GM12801 (cell line): ENCODE results near the gene TRIM44.

Source experiments
- CTCF ChIP-seq: IDR thresholded peaks from one replicate; pipeline ENCODE4 v1.5.1; 2011; ENCODE audit warnings: control low read depth; ENCODE audit not compliant: insufficient read length; ENCODE audit errors: extremely low read depth

TRIM44 gene

GRCh38 chr11:35635933-35636332, 26.6 kb upstream of the TRIM44 start:
- TF ChIP-seq CTCF, result no peak

- no peak for TF ChIP-seq CTCF
Observed at GRCh38 chr11:35639591-35640179, 22.9 kb upstream of the TRIM44 start.

DNA sequence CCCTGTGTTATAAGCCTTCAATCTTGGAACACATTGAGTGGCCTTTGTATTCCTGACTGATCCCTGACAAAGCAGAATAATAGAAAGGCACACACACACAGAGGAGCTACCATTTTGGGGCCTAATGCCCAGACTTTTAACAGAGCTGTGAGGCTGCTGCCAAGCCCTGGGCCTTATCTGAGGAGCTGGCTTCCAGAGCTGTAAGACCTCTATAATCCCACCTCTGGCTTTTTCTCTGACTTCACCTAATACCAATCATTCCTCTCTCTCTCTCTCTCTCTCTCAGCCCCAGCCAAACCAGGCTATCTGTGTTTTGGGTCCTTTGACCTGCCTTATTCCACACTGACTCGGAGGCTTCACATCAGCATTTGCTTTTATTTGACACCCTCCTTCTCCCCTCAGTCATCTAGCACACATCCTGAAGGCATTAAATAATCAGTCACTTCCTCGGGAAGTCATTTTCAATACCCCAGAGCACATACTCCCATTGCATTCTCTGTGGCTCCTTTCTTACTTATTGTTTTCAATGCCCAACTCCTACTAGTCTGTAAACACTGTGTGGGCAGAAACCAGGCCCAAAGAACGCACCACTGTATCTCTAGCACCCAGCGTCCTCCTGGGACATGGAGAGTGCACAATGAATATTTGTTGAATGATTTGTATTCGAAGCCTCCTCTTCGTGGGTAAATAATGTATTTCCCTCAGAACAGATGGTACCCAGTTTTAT, 21.2 kb upstream of the TRIM44 start:
- TF ChIP-seq CTCF, result no peak

- TF ChIP-seq CTCF, result no peak
Observed at GRCh38 chr11:35641964-35642363, 20.6 kb upstream of the TRIM44 start.

DNA sequence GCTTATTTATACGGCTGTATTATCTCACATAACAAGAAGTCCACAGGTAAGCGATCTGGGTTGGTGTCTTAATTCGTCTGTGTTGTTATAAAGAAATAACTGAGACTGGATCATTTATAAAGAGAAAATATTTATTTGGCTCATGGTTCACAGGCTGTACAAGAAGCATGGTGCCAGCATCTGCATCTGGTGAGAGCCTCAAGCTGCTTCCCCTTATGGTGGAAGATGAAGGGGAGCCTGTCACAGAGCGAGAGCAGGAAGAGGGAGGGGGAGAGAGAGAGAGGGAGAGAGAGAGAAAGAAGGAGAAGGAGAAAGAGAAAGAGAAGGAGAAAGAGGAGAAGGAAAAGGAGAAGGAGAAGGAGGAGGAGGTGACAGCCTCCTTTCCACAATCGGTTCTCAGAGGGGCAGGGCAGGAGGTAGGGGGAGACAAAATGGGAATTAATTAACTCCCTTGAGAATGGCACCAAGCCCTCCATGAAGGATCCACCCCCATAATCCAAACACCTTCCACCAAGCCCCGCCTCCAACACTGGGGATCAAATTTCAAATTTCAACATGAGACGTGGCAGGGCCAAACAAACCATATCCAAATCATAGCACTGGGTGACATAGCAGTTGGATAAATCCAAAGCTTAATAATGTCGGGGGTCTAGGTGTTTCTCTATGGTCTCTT, 15.0 kb upstream of the TRIM44 start:
- no peak for TF ChIP-seq CTCF

- no peak for TF ChIP-seq CTCF
Observed at GRCh38 chr11:35650006-35650405, 12.6 kb upstream of the TRIM44 start.

DNA sequence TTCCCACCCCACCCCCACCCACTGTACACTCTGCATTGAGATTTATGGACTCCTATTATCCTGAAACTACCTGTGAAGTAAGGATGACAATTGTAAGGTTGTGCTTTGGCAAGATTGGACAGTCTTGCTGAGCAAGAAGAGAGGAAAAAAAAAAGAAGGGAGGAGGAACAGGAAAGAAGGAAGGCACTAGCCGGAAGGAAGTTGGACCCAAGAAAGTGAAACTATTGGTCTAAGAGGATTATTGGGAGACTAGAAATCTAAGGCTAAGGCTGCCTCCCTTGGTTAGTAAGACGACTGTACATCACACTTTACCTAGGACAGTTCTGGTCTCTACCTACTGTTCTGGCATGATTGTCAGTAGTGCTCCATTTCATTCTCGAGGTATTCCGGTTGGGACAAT, 12.1 kb upstream of the TRIM44 start:
- no peak for TF ChIP-seq CTCF
